SU-DHL-6 (cell line): ENCODE results near the gene ADCY3.
A peak's percentile ranks its signal among the peaks of the same experiment; 100 is the strongest.

Experiments used
- H2AFZ ChIP-seq: fragments of 200-600 bp; sonication (generic); 2 replicates; pipeline ENCODE4 v1.6.1; 2014; ENCODE audit warnings: low read depth, mild to moderate bottlenecking, moderate library complexity, mixed read lengths, antibody characterized with exemption, low read length; ENCODE audit not compliant: severe bottlenecking
- H3F3A ChIP-seq: fragments of 200-600 bp; shearing (Covaris generic); 2 replicates; pipeline ENCODE4 v1.6.0; 2016; ENCODE audit warnings: antibody characterized with exemption, mild to moderate bottlenecking; ENCODE audit not compliant: insufficient read depth
- H3K27ac ChIP-seq: fragments of 200-600 bp; sonication (generic); 2 replicates; pipeline ENCODE4 v1.5.1; 2016; ENCODE audit warnings: low read depth, mild to moderate bottlenecking, low read length, moderate library complexity, mixed read lengths
- H3K27me3 ChIP-seq: fragments of 200-600 bp; sonication (generic), shearing (Covaris generic); 2 replicates; pipeline ENCODE4 v1.6.0; 2014; ENCODE audit warnings: mild to moderate bottlenecking, low read length
- H3K36me3 ChIP-seq: fragments of 200-600 bp; sonication (generic); 2 replicates; pipeline ENCODE4 v1.6.1; 2014; ENCODE audit warnings: mild to moderate bottlenecking, low read length, mixed read lengths
- H3K4me2 ChIP-seq: fragments of 300-600, 200-600 bp; shearing (Covaris generic), sonication (generic); 2 replicates; pipeline ENCODE4 v1.6.0; 2014; ENCODE audit warnings: low read length, low read depth, mild to moderate bottlenecking; ENCODE audit not compliant: poor library complexity, severe bottlenecking
- H3K4me3 ChIP-seq: fragments of 200-600 bp; sonication (generic); 2 replicates; pipeline ENCODE4 v1.5.1; 2014; ENCODE audit warnings: antibody characterized with exemption, low read length, mild to moderate bottlenecking, mixed read lengths; ENCODE audit not compliant: insufficient read depth, poor library complexity, severe bottlenecking
- H3K79me2 ChIP-seq: fragments of 200-600 bp; sonication (generic); 2 replicates; pipeline ENCODE4 v1.6.1; 2014; ENCODE audit warnings: mild to moderate bottlenecking, low read length, moderate library complexity; ENCODE audit not compliant: insufficient read depth
- H3K9ac ChIP-seq: fragments of 200-600 bp; sonication (generic); 2 replicates; pipeline ENCODE4 v1.7.0; 2014; ENCODE audit warnings: mild to moderate bottlenecking, low read length
- H3K9me2 ChIP-seq: fragments of 200-600 bp; sonication (generic); replicated peaks from 2 replicates; pipeline ENCODE4 v1.6.1; 2014; ENCODE audit warnings: low read length; ENCODE audit not compliant: insufficient read depth
- H3K9me3 ChIP-seq: fragments of 200-600 bp; sonication (generic); 2 replicates; pipeline ENCODE4 v1.6.1; 2014; ENCODE audit warnings: low read length, mixed read lengths; ENCODE audit not compliant: insufficient read depth
- H4K20me1 ChIP-seq: fragments of 200-600 bp; sonication (generic); 2 replicates; pipeline ENCODE4 v1.6.1; 2014; ENCODE audit warnings: low read depth, mild to moderate bottlenecking, antibody characterized with exemption, low read length, moderate library complexity, mixed read lengths
- CTCF ChIP-seq: fragments of 200-600 bp; sonication (generic); IDR thresholded peaks from one replicate; pipeline ENCODE4 v1.5.1; 2017; ENCODE audit warnings: antibody characterized with exemption, mild to moderate bottlenecking, low read length, moderate library complexity; ENCODE audit not compliant: insufficient read depth, poor library complexity, severe bottlenecking
- EZH2phosphoT487 ChIP-seq: fragments of 200-600 bp; sonication (generic), shearing (Covaris generic); conservative IDR thresholded peaks from 2 replicates; pipeline ENCODE4 v1.6.1; 2018; ENCODE audit warnings: mild to moderate bottlenecking, antibody characterized with exemption, low read length, moderate library complexity, mixed read lengths

Gene ADCY3

GRCh38 chr2:24797644-24798043, 122.4 kb downstream of the ADCY3 start:
- no peak overlapping the region for H3K9ac ChIP-seq
- H3K27ac ChIP-seq: no peak overlapping the region
- H3K9me2 ChIP-seq: no peaks in the 10 kb centered on the region
- no peaks in the 10 kb centered on the region for H4K20me1 ChIP-seq
- H3F3A ChIP-seq: no peaks in the 10 kb centered on the region
- no peak overlapping the region for H3K4me2 ChIP-seq
- no peak overlapping the region for H3K4me3 ChIP-seq
- no peak for TF ChIP-seq EZH2phosphoT487
- TF ChIP-seq CTCF: no peak
- H3K36me3 ChIP-seq: peaks cover 26% of the 10 kb centered on the region
- H3K9me3 ChIP-seq: no peaks in the 10 kb centered on the region
- H3K79me2 ChIP-seq: peaks cover 68% of the 10 kb centered on the region
- no peak overlapping the region for H2AFZ ChIP-seq
- H3K27me3 ChIP-seq: no peaks in the 10 kb centered on the region

GRCh38 chr2:24793761-24794435, 126.1 kb downstream of the ADCY3 start:
- Histone ChIP-seq H3K79me2 (peaks cover 57% of the 10 kb centered on the region), H3F3A (0 out of 2 replicates have a peak, but pooled peaks cover 2% of the 10 kb centered on the region)

GRCh38 chr2:24792874-24793760, 126.9 kb downstream of the ADCY3 start, which contains the start of the genes CENPO and PTRHD1:
TSS of gene CENPO (plus strand) at chr2:24793425. CDS start at chr2:24793920, 495 bp downstream.
TSS of gene PTRHD1 (minus strand) at chr2:24793391. CDS start at chr2:24793377, 14 bp downstream.
- Histone ChIP-seq H3K9ac (peak within 1 kb of the TSS; percentile 91), H3K9me3 (no peaks in the 10 kb centered on the region), H3F3A (0 out of 2 replicates have a peak, but pooled peaks cover 2% of the 10 kb centered on the region), H3K27ac (peak within 1 kb of the TSS; percentile 87), H3K27me3 (no peaks in the 10 kb centered on the region), H4K20me1 (no peaks in the 10 kb centered on the region), H3K4me3 (peak within 1 kb of the TSS; percentile 71), H3K9me2 (no peaks in the 10 kb centered on the region), H2AFZ (peak within 1 kb of the TSS; percentile 91), H3K4me2 (peak within 1 kb of the TSS; percentile 85), H3K79me2 (peaks cover 49% of the 10 kb centered on the region), H3K36me3 (peaks cover 14% of the 10 kb centered on the region)
- no peak for TF ChIP-seq EZH2phosphoT487
- TF ChIP-seq CTCF: no peak

More at GRCh38 chr2:24793761-24794435, 126.1 kb downstream of the ADCY3 start:
- Histone ChIP-seq H3K27ac (peak overlapping the region; percentile 87), H3K4me2 (peak overlapping the region; percentile 85), H3K27me3 (no peaks in the 10 kb centered on the region), H3K9ac (peak overlapping the region; percentile 91), H3K9me2 (no peaks in the 10 kb centered on the region), H2AFZ (peak overlapping the region; percentile 91), H3K9me3 (no peaks in the 10 kb centered on the region), H4K20me1 (no peaks in the 10 kb centered on the region), H3K36me3 (peaks cover 15% of the 10 kb centered on the region), H3K4me3 (peak overlapping the region; percentile 71)
- TF ChIP-seq CTCF: no peak
- no peak for TF ChIP-seq EZH2phosphoT487
